Liver (tissue), 3 donors: ENCODE data around the gene RCVRN.

ENCODE experiments used
- TF ChIP-seq, protein P1 (sequence below): fragments of 150-350 bp; IDR thresholded peaks from 2 replicates; pipeline ENCODE4 v1.5.1; 2017; ENCODE audit warnings: improper control_type of control experiment, low read depth, low read length; ENCODE audit not compliant: missing input control
- TF ChIP-seq, protein P2 (sequence below): IDR thresholded peaks from 2 replicates; pipeline ENCODE4 v1.6.1; 2016; ENCODE audit warnings: antibody characterized with exemption
- donor health status: healthy.
- donor health status: healthy.

GRCh38 chr17:9924735-9925191, 19.7 kb upstream of the RCVRN start:
- TF ChIP-seq, protein P1, sequence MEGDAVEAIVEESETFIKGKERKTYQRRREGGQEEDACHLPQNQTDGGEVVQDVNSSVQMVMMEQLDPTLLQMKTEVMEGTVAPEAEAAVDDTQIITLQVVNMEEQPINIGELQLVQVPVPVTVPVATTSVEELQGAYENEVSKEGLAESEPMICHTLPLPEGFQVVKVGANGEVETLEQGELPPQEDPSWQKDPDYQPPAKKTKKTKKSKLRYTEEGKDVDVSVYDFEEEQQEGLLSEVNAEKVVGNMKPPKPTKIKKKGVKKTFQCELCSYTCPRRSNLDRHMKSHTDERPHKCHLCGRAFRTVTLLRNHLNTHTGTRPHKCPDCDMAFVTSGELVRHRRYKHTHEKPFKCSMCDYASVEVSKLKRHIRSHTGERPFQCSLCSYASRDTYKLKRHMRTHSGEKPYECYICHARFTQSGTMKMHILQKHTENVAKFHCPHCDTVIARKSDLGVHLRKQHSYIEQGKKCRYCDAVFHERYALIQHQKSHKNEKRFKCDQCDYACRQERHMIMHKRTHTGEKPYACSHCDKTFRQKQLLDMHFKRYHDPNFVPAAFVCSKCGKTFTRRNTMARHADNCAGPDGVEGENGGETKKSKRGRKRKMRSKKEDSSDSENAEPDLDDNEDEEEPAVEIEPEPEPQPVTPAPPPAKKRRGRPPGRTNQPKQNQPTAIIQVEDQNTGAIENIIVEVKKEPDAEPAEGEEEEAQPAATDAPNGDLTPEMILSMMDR: peak; percentile 80
- TF ChIP-seq, protein P2, sequence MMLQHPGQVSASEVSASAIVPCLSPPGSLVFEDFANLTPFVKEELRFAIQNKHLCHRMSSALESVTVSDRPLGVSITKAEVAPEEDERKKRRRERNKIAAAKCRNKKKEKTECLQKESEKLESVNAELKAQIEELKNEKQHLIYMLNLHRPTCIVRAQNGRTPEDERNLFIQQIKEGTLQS: no peak
